Thyroid gland (tissue), 4 donors: ENCODE data around the gene SCYL3.

Experiments used
- CTCF ChIP-seq, 6 experiments: fragments of 200-600 bp in 3 of 6; fragments of 450-650 bp in 3 of 6; sonication (generic) in 3 of 6; IDR thresholded peaks; one replicate each; pipeline ENCODE4 v1.5.1; 2016 to 2019; ENCODE audit warnings: antibody characterized with exemption in 6 of 6, mild to moderate bottlenecking in 2 of 6, inconsistent platforms in 1 of 6, moderate library complexity in 1 of 6
- POLR2A ChIP-seq, 2 donors: fragments of 450-650 bp; IDR thresholded peaks; one replicate each; pipeline ENCODE4 v1.6.1; 2017; ENCODE audit warnings: antibody characterized with exemption in 2 of 2, mild to moderate bottlenecking in 2 of 2, moderate library complexity in 1 of 2

DNA sequence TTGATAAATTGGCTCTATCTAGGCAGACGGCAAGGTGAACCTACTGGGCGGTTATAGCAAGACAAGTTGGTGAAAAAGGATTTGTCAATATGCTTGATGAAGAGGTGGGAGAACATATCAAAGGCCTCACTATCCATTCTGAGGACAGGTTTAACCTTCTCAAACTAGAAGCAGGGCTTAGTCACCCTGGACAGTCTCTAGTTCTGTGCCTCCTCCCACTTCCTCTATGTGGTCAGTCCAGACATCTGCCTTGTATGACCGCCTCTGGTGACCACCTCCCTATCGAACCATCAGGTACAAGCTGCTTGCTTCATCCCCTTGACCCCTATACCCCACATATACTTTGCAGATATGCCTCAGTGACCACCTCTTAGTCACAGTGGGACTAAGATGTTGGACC lies 2.3 kb upstream of the SCYL3 start:
- TF ChIP-seq CTCF (IDR thresholded peaks at IDR 0.05) (no peak), POLR2A (IDR thresholded peaks at IDR 0.05) (no peak)
